Activated T-cell treated with anti-CD3 and anti-CD28 coated beads, Interleukin-2, amount 50 U/mL, for 72 hours (primary cell): Measurements from ENCODE around the gene OPCML. TPM values are rescaled to one million over a fixed set of nuclear protein-coding genes. Genes with fewer than 3 reads are reported as not detected.

Experiments
- ATAC-seq, 2 donors: fragments of 150-1000 bp; cut with Tn5 transposase; replicated peaks in 1 of 2; 2 replicates each; pipeline ENCODE4 v1.10.0; 2021; ENCODE audit warnings: moderate library complexity in 2 of 2, mild to moderate bottlenecking in 1 of 2
- DNase-seq, 2 donors: peaks; one replicate each; pipeline ENCODE4 v3.0.0; 2021 to 2022; ENCODE audit warnings: mixed read lengths in 1 of 2
- H3K27ac Mint-ChIP-seq: one replicate; pipeline ENCODE4 v1.8.0; 2022; ENCODE audit warnings: mild to moderate bottlenecking, moderate library complexity, mixed read lengths
- H3K27me3 Mint-ChIP-seq: one replicate; pipeline ENCODE4 v1.8.0; 2022; ENCODE audit warnings: low read depth, mixed read lengths
- H3K36me3 Mint-ChIP-seq, 2 donors: one replicate each; pipeline ENCODE4 v1.8.0; 2022; ENCODE audit warnings: mixed read lengths in 2 of 2, mild to moderate bottlenecking in 1 of 2; ENCODE audit not compliant: insufficient read depth in 2 of 2
- H3K4me1 Mint-ChIP-seq: one replicate; pipeline ENCODE4 v1.8.0; 2022; ENCODE audit warnings: low read depth, mixed read lengths
- H3K4me3 Mint-ChIP-seq, 2 donors: one replicate each; pipeline ENCODE4 v1.8.0; 2022; ENCODE audit warnings: mild to moderate bottlenecking in 2 of 2, mixed read lengths in 2 of 2, moderate library complexity in 2 of 2
- H3K9me3 Mint-ChIP-seq, 2 donors: one replicate each; pipeline ENCODE4 v1.8.0; 2022; ENCODE audit warnings: mixed read lengths in 2 of 2
- total RNA-seq, 2 donors: library from RNA; stranded (reverse); gene quantifications; one replicate each; pipeline ENCODE4 v1.2.3, GENCODE V29; 2022

The OPCML gene
- total RNA-seq, 2 donors from 2014 or later: not detected

GRCh38 chr11:133529807-133530500 lies 2.3 kb downstream of the OPCML start:
- no peak overlapping the region for H3K27ac Mint-ChIP-seq
- H3K4me3 Mint-ChIP-seq: no peak overlapping the region
- H3K27me3 Mint-ChIP-seq: peaks cover 34% of the 10 kb centered on the region
- no peak for DNase-seq
- no peaks in the 10 kb centered on the region for H3K9me3 Mint-ChIP-seq
- ATAC-seq: no peak
- no peaks in the 10 kb centered on the region for H3K36me3 Mint-ChIP-seq
- no peaks in the 10 kb centered on the region for H3K4me1 Mint-ChIP-seq

GRCh38 chr11:133526790-133527189 lies 5.5 kb downstream of the OPCML start:
- Mint-ChIP-seq H3K4me3 (no peak overlapping the region), H3K27ac (no peak overlapping the region), H3K36me3 (no peaks in the 10 kb centered on the region), H3K9me3 (no peaks in the 10 kb centered on the region), H3K27me3 (peaks cover 22% of the 10 kb centered on the region), H3K4me1 (no peaks in the 10 kb centered on the region)
- DNase-seq (no peak), ATAC-seq (no peak)

GRCh38 chr11:133525976-133526375 lies 6.3 kb downstream of the OPCML start:
- Mint-ChIP-seq H3K36me3 (no peaks in the 10 kb centered on the region), H3K27me3 (peaks cover 13% of the 10 kb centered on the region), H3K9me3 (no peaks in the 10 kb centered on the region), H3K4me3 (no peak overlapping the region), H3K4me1 (no peaks in the 10 kb centered on the region), H3K27ac (no peak overlapping the region)
- ATAC-seq (no peak), DNase-seq (no peak)

- ATAC-seq: no peak
- peaks cover 3% of the 10 kb centered on the region for H3K27me3 Mint-ChIP-seq
Observed at GRCh38 chr11:133524488-133524887, 7.8 kb downstream of the OPCML start.

GRCh38 chr11:133522344-133522743 lies 10.0 kb downstream of the OPCML start:
- Mint-ChIP-seq H3K36me3 (no peaks in the 10 kb centered on the region), H3K4me1 (no peaks in the 10 kb centered on the region), H3K27ac (no peak overlapping the region), H3K9me3 (peaks cover 0 to 3% of the 10 kb centered on the region in 2 donors), H3K27me3 (no peaks in the 10 kb centered on the region), H3K4me3 (no peak overlapping the region)
- no peak for ATAC-seq
- DNase-seq: no peak

More at GRCh38 chr11:133524488-133524887, 7.8 kb downstream of the OPCML start:
- no peaks in the 10 kb centered on the region for H3K36me3 Mint-ChIP-seq
- H3K4me3 Mint-ChIP-seq: no peak overlapping the region
- no peaks in the 10 kb centered on the region for H3K4me1 Mint-ChIP-seq
- H3K9me3 Mint-ChIP-seq: no peaks in the 10 kb centered on the region
- no peak for DNase-seq
- no peak overlapping the region for H3K27ac Mint-ChIP-seq

DNA sequence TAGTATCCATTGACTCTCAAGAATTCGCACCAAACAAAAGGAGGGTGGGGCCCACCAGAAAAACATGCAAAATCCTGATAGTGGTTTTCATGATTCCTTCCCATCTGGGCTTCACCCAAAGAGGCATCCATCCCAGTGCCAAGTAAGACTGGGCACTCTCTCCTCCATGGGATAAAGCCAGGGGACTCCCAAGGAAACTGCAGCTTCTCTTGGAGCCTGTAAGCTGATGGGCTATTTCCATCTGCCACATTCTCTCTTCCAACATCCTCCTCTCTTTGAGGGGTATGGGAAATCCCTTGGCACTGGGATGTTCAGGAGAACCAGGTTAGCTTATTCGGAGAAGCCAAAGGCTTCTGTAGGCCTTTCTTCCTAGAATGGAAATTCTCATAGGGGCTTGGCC lies 10.8 kb downstream of the OPCML start:
- DNase-seq (no peak), ATAC-seq (no peak)
- Mint-ChIP-seq H3K9me3 (peaks cover 0 to 3% of the 10 kb centered on the region in 2 donors), H3K36me3 (no peaks in the 10 kb centered on the region), H3K27me3 (no peaks in the 10 kb centered on the region), H3K27ac (no peak overlapping the region), H3K4me1 (no peaks in the 10 kb centered on the region), H3K4me3 (no peak overlapping the region)

- H3K27ac Mint-ChIP-seq: no peak overlapping the region
- no peaks in the 10 kb centered on the region for H3K27me3 Mint-ChIP-seq
- no peaks in the 10 kb centered on the region for H3K36me3 Mint-ChIP-seq
- DNase-seq (no peak), ATAC-seq (no peak)
- H3K4me3 Mint-ChIP-seq: no peak overlapping the region
- H3K4me1 Mint-ChIP-seq: no peaks in the 10 kb centered on the region
- H3K9me3 Mint-ChIP-seq: peaks cover 0 to 3% of the 10 kb centered on the region in 2 donors
Observed at GRCh38 chr11:133520707-133521106, 11.6 kb downstream of the OPCML start.

GRCh38 chr11:133519560-133519959 lies 12.7 kb downstream of the OPCML start:
- Mint-ChIP-seq H3K36me3 (no peaks in the 10 kb centered on the region), H3K4me3 (no peak overlapping the region), H3K4me1 (no peaks in the 10 kb centered on the region), H3K27ac (no peak overlapping the region), H3K9me3 (peaks cover 0 to 3% of the 10 kb centered on the region in 2 donors), H3K27me3 (no peaks in the 10 kb centered on the region)
- DNase-seq (no peak), ATAC-seq (no peak)

DNA sequence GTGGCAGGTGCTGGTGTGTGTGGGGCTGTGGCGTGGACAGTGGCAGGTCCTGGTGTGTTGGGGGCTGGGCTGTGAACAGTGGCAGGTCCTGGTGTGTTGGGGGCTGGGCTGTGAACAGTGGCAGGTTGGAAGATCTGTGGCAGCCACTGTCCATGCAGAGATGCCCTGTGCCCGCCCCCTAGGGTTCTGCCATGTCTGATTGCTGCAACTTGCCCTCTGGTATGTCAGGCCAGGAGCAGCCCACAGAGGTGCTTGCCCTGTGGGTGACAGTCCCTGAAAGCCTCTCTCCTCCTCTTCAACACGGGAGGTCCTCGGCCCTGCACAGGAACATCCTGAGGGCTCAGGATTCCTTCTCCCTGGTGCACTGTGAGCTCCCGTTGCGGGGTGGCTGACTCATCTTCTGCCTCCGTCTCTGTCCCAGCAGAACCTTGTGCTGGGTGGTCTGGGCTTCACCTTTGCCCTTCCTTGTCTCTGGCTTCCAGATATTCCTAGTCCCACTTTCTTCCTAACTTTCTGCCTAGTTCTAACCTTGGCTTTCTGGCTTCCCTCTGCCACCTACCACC lies 13.5 kb downstream of the OPCML start:
- no peak for ATAC-seq
- Mint-ChIP-seq H3K4me1 (no peaks in the 10 kb centered on the region), H3K36me3 (no peaks in the 10 kb centered on the region)

DNA sequence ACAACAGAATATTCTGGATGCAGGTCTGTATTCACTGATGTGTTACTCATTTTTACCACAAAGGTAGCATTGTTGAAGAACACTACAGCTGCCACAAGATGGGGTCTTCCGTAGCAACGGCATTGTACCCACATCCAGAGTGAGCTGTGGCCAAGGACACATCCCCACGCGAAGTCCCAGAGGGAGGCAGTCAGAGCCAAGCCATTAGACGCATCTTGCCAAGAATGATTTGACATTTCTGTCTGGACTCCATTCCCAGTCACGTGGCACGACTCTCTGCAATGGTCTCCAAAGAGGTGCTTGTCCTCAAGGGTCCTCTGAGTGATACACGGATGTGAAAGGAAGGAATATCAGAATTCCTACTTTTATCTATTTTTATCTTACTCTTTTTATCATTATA lies 15.5 kb downstream of the OPCML start:
- H3K36me3 Mint-ChIP-seq: no peaks in the 10 kb centered on the region
- H3K4me1 Mint-ChIP-seq: no peaks in the 10 kb centered on the region
- H3K4me3 Mint-ChIP-seq: no peak overlapping the region
- H3K9me3 Mint-ChIP-seq: peaks cover 0 to 3% of the 10 kb centered on the region in 2 donors
- H3K27ac Mint-ChIP-seq: no peak overlapping the region
- DNase-seq (no peak), ATAC-seq (no peak)
- no peaks in the 10 kb centered on the region for H3K27me3 Mint-ChIP-seq

More for the DNA sequence above, 13.5 kb downstream of the OPCML start:
- peaks cover 0 to 3% of the 10 kb centered on the region in 2 donors for H3K9me3 Mint-ChIP-seq
- H3K27ac Mint-ChIP-seq: no peak overlapping the region
- H3K27me3 Mint-ChIP-seq: no peaks in the 10 kb centered on the region
- DNase-seq: no peak
- H3K4me3 Mint-ChIP-seq: no peak overlapping the region

DNA sequence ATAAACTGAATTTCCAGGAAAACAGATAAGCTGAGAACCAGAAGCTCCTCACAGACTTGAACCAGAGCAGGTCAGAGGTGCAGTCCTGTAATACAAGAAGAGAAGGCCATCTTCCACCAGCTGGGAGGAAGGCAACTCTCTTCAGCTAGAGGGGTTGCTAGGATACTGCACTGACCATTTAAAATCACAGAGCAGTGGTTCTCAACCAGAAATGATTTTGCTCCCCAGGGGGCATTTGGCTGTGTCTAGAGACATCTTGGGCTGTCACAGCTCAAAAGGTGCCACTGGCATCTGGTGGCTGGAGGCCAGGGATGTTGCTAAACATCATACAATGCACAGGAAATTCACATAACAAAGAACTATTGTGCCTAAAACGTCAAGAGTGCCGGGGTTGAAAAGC lies 17.2 kb downstream of the OPCML start:
- ATAC-seq (no peak), DNase-seq (no peak)
- no peaks in the 10 kb centered on the region for H3K36me3 Mint-ChIP-seq
- H3K4me3 Mint-ChIP-seq: no peak overlapping the region
- peaks cover 2 to 3% of the 10 kb centered on the region in 2 donors for H3K9me3 Mint-ChIP-seq
- H3K27me3 Mint-ChIP-seq: peaks cover 7% of the 10 kb centered on the region
- H3K27ac Mint-ChIP-seq: no peak overlapping the region
- H3K4me1 Mint-ChIP-seq: no peaks in the 10 kb centered on the region

DNA sequence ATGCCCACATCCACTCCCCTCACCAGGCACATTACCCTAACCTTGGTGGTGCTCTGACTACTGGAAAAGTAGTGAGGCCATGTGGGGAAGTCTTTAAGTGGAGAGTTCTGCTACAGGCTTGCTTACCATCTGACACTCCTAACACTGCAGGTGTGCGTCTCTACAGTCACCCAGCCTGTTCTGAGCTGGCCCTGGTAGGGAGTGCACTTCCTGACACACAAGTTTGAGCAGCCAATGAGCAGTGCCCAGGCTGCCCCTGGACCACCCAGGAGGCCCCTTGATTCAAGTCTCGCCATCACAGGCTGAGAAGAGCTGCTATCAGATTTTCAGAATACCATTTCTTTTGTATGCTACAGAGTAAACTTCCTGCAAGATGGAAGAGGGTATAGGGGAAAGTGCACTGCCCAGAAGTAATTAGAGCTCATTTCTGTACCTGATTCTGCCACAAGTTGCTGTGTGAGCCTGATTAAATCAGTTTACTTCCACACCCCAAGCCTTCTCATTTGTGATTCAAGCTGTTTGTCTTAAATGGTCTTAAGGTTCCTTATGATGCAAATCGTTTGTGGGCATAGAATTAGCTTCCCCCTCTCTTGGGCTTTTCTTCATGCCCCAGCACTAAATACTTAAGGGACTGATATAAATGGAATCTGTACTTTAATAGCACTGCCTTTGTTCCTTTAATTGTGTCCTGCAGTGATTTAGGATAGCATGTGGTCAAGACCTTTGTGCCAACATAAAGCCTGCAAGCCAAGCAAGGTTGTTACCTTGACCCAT lies 22.2 kb downstream of the OPCML start:
- H3K36me3 Mint-ChIP-seq: no peaks in the 10 kb centered on the region
- no peaks in the 10 kb centered on the region for H3K4me1 Mint-ChIP-seq
- ATAC-seq (no peak), DNase-seq (no peak)
- peaks cover 0 to 2% of the 10 kb centered on the region in 2 donors for H3K9me3 Mint-ChIP-seq
- no peak overlapping the region for H3K4me3 Mint-ChIP-seq
- H3K27me3 Mint-ChIP-seq: peaks cover 7% of the 10 kb centered on the region
- H3K27ac Mint-ChIP-seq: no peak overlapping the region

- ATAC-seq (no peak), DNase-seq (no peak)
- H3K4me1 Mint-ChIP-seq: no peaks in the 10 kb centered on the region
- peaks cover 7% of the 10 kb centered on the region for H3K27me3 Mint-ChIP-seq
- no peak overlapping the region for H3K4me3 Mint-ChIP-seq
- H3K9me3 Mint-ChIP-seq: peaks cover 0 to 2% of the 10 kb centered on the region in 2 donors
- no peak overlapping the region for H3K27ac Mint-ChIP-seq
- no peaks in the 10 kb centered on the region for H3K36me3 Mint-ChIP-seq
Observed at GRCh38 chr11:133508468-133508867, 23.8 kb downstream of the OPCML start.
